ENCODE data around the gene NPIPA1.
"Not testable (repeated sequence)": the region's sequence is repeated elsewhere in the genome, so short reads cannot be mapped to it uniquely, and the experiment has no call there.

NPIPA1 gene

GRCh38 chr16:14937143-14937542, at the start of gene NPIPA1:
NPIPA1 (plus strand) TSS chr16:14937443; CDS start chr16:14937443, 0 bp downstream.
- H3K9me3 ChIP-seq, H3K27me3 ChIP-seq, H3K4me3 ChIP-seq, H3K27ac ChIP-seq, H3K9ac ChIP-seq, H3K4me2 ChIP-seq, H3K36me3 ChIP-seq, H4K20me1 ChIP-seq, H3K4me1 ChIP-seq: not testable (repeated sequence)

- not testable (repeated sequence) for H4K20me1 ChIP-seq, H3K4me1 ChIP-seq, H3K9ac ChIP-seq, H3K27ac ChIP-seq, H3K9me3 ChIP-seq, H3K27me3 ChIP-seq, H3K4me3 ChIP-seq, H3K36me3 ChIP-seq, H3K4me2 ChIP-seq
Observed at GRCh38 chr16:14892111-14892510, 45.1 kb upstream of the NPIPA1 start.

- not testable (repeated sequence) for H3K4me1 ChIP-seq, H3K4me3 ChIP-seq, H3K36me3 ChIP-seq, H3K27me3 ChIP-seq, H3K9me3 ChIP-seq, H3K27ac ChIP-seq, H3K4me2 ChIP-seq, H4K20me1 ChIP-seq, H3K9ac ChIP-seq
Observed at GRCh38 chr16:14895382-14895781, 41.9 kb upstream of the NPIPA1 start.

GRCh38 chr16:14896023-14896422, 41.2 kb upstream of the NPIPA1 start:
- not testable (repeated sequence) for H4K20me1 ChIP-seq, H3K4me1 ChIP-seq, H3K27me3 ChIP-seq, H3K36me3 ChIP-seq, H3K9ac ChIP-seq, H3K4me3 ChIP-seq, H3K9me3 ChIP-seq, H3K27ac ChIP-seq
- peak overlapping the region; percentile 40 for H3K4me2 ChIP-seq

- H3K27me3 ChIP-seq, H4K20me1 ChIP-seq, H3K4me1 ChIP-seq, H3K36me3 ChIP-seq, H3K27ac ChIP-seq, H3K9me3 ChIP-seq, H3K4me3 ChIP-seq, H3K4me2 ChIP-seq, H3K9ac ChIP-seq: not testable (repeated sequence)
Observed at GRCh38 chr16:14897006-14897664, 40.1 kb upstream of the NPIPA1 start.

GRCh38 chr16:14898162-14898561, 39.1 kb upstream of the NPIPA1 start:
- not testable (repeated sequence) for H3K36me3 ChIP-seq, H3K27ac ChIP-seq, H4K20me1 ChIP-seq, H3K27me3 ChIP-seq, H3K4me3 ChIP-seq, H3K9ac ChIP-seq, H3K4me2 ChIP-seq, H3K4me1 ChIP-seq, H3K9me3 ChIP-seq

GRCh38 chr16:14903191-14903957, 33.9 kb upstream of the NPIPA1 start:
- not testable (repeated sequence) for H4K20me1 ChIP-seq, H3K27ac ChIP-seq, H3K9ac ChIP-seq, H3K27me3 ChIP-seq, H3K4me1 ChIP-seq, H3K9me3 ChIP-seq, H3K36me3 ChIP-seq, H3K4me3 ChIP-seq
- H3K4me2 ChIP-seq = peak overlapping the region; percentile 46

- not testable (repeated sequence) for H3K9me3 ChIP-seq, H3K27ac ChIP-seq, H3K4me3 ChIP-seq, H3K27me3 ChIP-seq, H3K36me3 ChIP-seq, H4K20me1 ChIP-seq, H3K4me1 ChIP-seq, H3K4me2 ChIP-seq, H3K9ac ChIP-seq
Observed at GRCh38 chr16:14909744-14910143, 27.5 kb upstream of the NPIPA1 start.

- not testable (repeated sequence) for H3K36me3 ChIP-seq, H3K9me3 ChIP-seq, H3K4me2 ChIP-seq, H3K4me1 ChIP-seq, H3K4me3 ChIP-seq, H3K9ac ChIP-seq, H4K20me1 ChIP-seq, H3K27ac ChIP-seq, H3K27me3 ChIP-seq
Observed at GRCh38 chr16:14910833-14911629, 26.2 kb upstream of the NPIPA1 start.

GRCh38 chr16:14911954-14912353, 25.3 kb upstream of the NPIPA1 start:
- not testable (repeated sequence) for H3K4me2 ChIP-seq
- Histone ChIP-seq H3K9ac (peak overlapping the region; percentile 63; the same call in 1 of the 2 replicates), H3K4me3 (peak overlapping the region; percentile 61)

GRCh38 chr16:14912588-14912987, 24.7 kb upstream of the NPIPA1 start:
- not testable (repeated sequence) for H3K4me2 ChIP-seq, H3K9ac ChIP-seq, H4K20me1 ChIP-seq, H3K36me3 ChIP-seq, H3K4me1 ChIP-seq, H3K27ac ChIP-seq, H3K9me3 ChIP-seq, H3K27me3 ChIP-seq, H3K4me3 ChIP-seq

More at GRCh38 chr16:14911954-14912353, 25.3 kb upstream of the NPIPA1 start:
- H3K27ac ChIP-seq, H4K20me1 ChIP-seq, H3K27me3 ChIP-seq, H3K4me1 ChIP-seq, H3K9me3 ChIP-seq, H3K36me3 ChIP-seq: not testable (repeated sequence)

- not testable (repeated sequence) for H3K9me3 ChIP-seq, H3K4me1 ChIP-seq, H3K4me2 ChIP-seq, H3K27ac ChIP-seq, H3K4me3 ChIP-seq, H3K36me3 ChIP-seq, H3K9ac ChIP-seq, H3K27me3 ChIP-seq, H4K20me1 ChIP-seq
Observed at GRCh38 chr16:14918504-14918903, 18.7 kb upstream of the NPIPA1 start.

- not testable (repeated sequence) for H3K4me1 ChIP-seq, H3K4me3 ChIP-seq, H3K9ac ChIP-seq, H3K36me3 ChIP-seq, H3K4me2 ChIP-seq, H3K27ac ChIP-seq, H3K27me3 ChIP-seq, H4K20me1 ChIP-seq, H3K9me3 ChIP-seq
Observed at GRCh38 chr16:14919837-14920600, 17.2 kb upstream of the NPIPA1 start.

GRCh38 chr16:14922285-14922684, 15.0 kb upstream of the NPIPA1 start:
- not testable (repeated sequence) for H3K4me2 ChIP-seq, H3K9me3 ChIP-seq, H3K36me3 ChIP-seq, H4K20me1 ChIP-seq, H3K4me1 ChIP-seq, H3K27ac ChIP-seq, H3K27me3 ChIP-seq, H3K9ac ChIP-seq, H3K4me3 ChIP-seq

Data from BLaER1 (cell line).